HG02623 (cell line): ENCODE data around the gene EYA2.

Source experiments
- ATAC-seq: cut with Tn5 transposase; IDR thresholded peaks from one replicate; pipeline ENCODE4 v1.9.1; 2021; ENCODE audit warnings: moderate library complexity; ENCODE audit not compliant: unreplicated experiment

EYA2 gene

DNA sequence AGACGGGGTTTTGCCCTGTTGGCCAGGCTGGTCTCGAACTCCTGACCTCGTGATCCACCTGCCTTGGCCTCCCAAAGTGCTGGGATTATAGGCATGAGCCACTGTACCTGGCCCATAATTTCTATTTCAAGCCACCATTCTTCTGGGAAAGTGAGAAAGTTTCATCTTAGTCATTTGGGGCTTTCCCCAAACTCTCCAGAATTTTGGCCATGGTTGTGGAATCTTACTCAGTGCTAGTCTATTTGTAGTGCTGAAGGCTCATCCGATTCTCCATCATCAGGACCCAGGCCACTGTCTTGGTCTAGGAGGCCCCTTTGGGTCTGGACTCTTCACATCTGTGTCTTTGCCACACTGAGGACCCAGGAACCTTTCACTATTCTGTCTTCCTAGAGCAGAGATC is 164.9 kb downstream of the EYA2 start:
- no peak for ATAC-seq

DNA sequence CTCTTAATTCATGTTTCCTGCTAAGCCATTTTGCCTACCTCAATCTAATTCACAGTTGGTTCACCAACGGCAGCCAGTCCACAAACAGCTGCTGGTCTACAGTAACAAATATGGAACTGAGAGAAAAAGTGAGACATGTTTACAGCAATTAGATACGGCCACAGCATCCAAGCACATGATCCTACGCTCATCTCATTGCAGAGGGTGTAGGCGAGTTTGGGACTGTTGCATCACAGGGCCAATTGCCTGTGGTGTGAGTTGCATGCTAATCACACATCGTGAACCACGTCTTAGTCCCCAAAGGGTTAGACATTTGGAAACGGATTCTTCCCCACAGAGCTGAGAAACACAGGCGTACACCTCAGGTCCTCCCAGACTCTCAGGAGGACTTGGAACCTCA is 166.9 kb downstream of the EYA2 start:
- ATAC-seq: no peak

DNA sequence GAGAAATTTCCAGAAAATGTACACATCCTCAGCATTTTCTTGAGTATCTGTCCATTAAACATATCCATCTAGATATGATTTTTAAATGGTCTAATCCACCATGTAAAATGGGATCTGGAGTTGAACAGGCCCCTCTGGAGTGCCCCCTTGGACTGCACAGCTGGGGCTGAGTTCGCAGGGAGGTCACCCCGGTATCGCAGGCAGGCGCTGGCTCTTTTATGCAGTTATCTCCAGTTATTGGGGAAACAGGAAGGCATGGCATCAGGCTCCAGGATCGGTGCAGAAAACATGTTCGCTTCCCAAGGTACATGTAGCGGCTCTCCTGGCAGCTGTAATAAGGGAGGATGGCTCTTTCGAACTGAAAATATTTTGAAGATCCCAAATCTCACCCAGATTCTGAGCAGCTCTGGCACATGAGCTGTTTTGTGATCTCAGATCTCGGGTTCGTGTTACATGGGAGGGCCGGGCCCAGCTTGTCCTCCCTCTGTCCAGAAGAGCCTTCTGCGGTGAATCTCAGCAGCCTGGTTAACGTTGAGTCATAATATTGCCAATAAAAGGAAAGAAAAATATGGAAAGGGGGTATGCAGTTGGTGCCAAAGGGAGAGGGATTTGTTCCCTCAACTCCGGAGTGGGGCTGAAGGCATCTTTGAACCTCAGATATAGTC is 167.7 kb downstream of the EYA2 start:
- ATAC-seq: no peak

DNA sequence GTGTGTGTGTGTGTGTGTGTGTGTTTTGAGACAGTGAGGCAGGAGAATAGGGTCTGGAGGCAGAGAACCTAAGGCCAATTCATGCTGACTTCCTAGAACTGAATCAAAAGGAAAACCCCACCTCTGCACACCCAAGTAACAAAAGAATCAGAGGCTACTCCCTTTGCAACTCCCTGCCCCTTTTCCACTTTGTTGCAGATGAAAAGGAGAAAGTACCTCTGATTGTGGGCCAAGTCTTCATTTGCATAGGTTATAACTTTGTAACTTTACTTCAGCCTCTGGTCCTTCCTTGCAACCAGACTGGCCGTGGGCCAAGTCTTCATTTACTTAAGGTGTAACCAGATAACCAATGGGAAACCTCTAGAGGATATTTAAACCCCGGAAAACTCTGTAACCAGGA is 168.8 kb downstream of the EYA2 start:
- no peak for ATAC-seq

DNA sequence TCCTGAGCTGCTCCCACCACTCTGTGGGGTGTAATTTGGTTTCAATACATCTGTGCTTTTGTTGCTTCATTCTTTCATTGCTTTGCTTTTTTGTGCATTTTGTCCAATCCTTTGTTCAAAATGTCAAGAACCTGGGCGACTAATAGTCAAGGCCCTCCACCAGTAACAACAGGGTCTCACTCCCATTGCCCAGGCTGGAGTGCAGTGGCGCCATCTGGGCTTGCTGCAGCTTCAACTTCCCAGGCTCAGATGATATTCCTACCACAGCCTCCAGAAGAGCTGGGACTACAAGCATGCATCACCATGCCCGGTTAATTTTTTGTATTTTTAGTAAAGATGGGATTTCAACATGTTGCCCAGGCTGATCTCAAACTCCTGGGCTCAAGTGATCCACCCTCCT is 169.2 kb downstream of the EYA2 start:
- no peak for ATAC-seq

DNA sequence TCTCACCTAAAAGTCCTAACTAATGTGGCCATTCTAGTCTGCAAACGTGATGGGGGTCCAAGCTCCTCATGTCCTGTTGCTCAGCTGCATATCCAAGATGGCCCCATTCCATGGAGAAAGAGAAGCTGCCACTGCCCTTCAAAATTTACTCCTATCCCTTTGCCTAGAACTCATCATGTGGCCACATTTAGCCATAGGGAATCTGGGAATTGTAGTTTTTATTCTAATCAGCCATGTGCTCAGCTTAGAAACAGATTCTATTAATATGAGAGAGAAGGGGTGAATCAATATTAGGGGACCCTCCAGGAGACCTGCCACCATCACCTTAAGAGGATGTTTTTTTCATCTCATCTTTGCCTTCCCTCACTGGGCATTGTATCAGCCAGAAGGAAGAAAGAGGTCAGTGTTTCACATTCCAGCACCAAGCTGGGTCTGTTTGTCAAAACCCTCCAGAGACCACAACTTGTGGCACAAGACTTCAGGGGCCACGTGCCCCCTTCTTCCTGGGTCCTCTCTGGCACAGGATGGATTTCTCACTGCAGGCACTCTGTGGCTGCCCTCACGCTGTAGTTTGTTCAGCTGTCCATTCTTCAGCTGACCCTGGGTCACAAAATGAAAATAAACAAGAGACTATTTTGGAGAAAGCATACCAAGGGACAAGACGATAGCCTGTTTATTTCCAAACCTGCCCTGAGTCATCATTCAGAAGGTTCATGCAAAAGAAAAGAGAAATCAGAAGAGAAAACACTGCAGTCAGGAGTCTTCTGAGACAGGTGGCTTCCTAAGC is 172.0 kb downstream of the EYA2 start:
- no peak for ATAC-seq

DNA sequence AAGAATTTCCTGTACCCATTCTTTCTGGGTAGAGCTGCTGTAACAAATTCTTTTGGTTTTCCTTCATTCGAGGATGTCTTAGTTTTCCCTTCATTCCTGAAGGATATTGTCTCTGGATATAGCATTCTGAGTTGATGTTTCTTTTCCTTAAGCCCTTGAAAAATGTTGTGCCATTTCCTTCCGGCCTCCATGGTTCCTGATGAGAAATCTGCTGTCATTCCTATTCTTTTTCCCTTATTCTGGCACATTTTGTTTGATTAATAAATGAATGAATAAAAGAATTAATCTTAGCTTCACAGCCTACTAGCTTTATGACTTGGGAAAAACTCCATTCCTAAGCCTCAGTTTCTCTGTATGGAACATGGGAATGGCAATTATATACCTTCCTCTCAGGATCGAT is 173.1 kb downstream of the EYA2 start:
- ATAC-seq: no peak

DNA sequence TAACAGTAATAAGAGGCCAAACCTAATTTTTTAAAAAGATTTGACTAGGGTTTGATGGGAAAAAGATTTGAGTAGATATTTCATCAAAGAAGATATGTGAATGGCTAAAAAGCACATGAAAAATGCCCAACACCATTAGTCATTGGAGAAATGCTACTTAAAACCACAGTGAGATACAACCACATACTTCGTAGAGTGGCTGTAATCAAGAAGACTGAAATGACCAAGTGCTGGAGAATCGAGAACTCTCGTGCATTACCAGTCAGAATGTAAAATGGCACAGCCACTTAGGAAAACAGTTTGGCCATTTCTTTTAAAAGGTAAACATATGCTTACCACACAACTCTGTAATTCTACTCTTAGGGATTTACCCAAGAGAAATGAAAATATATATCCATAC is 175.5 kb downstream of the EYA2 start:
- ATAC-seq: no peak

DNA sequence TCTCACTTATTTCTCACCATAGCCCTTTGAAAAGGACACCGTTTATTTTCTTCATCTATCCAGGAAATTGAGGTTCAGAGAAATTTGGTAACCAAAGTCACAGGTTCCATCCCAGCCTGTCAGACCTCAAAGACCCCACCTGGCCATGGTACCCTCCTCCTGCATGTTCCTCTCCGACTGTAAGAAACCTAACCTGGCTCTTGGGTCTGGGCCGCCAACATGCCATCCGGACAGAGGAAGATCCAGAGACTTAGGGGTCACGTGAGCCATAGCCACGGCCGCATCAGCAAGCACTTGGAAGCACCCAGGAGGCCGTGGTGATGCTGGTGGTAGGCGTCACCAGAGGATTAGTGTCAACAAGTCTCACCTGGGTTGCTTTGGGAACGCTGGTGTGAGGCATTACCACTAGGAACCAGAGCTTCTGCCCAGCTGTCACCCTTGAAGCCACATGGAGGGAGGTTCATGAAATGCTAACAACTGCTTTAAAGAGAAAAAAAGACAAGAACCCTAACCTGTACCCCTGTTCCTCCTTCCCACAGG is 177.1 kb downstream of the EYA2 start:
- no peak for ATAC-seq

DNA sequence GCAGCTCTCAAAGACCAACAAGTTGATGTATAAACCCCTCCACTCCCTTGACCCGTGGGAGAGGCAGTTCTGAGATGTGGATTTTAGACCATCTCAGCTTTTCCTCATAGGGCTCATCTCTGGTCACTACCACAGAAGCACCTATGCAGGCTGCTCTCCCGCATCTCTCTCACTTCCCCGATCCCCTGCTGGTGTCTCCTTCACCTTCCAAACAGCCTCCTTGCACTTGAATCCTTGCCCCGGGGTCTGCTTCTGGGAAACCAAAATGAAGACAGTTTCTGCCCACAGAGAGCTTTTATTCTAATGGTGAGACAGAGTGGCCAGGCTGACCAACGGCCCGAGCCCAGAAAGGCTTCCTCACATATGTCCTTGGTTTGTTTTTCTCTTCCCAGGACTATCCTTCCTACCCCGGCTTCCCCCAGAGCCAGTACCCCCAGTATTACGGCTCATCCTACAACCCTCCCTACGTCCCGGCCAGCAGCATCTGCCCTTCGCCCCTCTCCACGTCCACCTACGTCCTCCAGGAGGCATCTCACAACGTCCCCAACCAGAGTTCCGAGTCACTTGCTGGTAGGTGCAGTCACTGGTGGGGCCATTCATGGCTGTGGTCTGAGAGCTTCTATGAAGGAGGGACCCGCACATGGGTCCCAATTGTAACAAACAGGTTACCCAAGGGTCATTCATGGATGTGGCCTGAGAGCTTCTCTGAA is 179.3 kb downstream of the EYA2 start:
- ATAC-seq: no peak

DNA sequence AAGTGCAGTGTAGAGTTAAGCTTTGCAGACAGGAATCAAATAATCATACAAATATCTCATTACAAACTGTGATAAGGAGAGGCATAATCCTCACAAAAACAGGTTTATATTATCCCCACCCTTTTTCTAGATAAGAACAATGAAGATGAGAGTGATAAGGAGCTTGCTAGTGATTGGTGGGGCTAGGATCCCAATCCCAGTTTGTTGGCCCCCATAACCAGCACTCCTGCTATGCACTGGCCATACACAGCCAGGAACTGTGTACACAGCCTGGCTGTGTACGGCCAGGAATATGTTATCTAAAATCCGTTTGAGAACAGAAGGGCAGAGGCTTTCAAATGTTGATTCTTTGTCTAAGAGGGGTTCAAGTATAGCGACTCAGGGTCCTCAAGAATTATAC is 180.6 kb downstream of the EYA2 start:
- ATAC-seq: no peak

DNA sequence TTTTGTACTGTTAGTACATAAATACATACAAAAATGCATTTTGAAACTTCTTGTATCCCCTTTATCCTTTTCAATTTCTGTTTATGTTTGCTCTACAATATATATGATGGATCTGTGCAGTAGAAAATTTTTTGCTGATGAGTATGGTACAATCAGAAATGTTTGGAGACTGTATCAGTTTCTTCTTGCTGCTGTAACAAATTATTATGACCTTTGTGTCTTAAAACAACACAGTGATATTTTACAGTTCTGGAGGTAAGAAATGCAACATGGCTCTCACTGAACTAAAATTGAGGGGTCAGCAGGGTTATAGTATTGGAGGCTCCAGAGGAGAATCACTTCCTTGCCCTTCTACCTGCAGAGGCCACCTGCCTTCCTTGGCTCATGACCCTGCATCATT is 184.4 kb downstream of the EYA2 start:
- ATAC-seq: no peak

DNA sequence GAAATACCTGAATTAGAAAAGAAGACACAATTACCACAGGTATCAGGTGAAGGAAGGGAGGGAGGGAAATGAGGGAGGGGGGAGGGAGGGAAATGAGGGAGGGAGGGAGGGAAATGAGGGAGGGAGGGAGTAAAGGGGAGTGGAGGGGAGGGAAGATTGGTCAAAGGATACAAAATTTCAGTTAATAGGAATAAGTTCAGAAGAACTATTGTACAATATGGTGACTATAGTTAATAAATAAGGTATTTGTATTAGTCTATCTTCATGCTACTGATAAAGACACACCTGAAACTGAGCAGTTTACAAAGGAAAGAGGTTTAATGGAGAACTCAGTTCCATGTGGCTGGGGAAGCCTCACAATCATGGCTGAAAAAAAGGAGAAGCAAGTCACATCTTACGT is 185.7 kb downstream of the EYA2 start:
- no peak for ATAC-seq

DNA sequence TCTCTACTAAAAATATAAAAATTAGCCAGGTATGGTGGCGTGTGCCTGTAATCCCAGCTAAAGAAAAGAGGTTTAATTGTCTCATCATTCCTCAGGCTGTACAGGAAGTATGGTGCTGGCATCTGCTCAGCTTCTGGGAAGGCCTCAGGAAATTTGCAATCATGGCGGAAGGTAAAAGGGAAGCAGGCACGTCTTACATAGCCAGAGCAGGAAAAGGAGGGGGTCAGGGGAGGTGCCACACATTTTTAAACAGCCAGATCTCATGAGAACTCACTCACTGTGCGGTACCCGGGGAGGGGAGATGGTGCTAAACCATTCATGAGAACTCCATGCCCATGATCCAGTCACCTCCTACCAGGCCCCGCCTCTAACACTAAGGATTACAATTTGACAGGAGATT is 191.7 kb downstream of the EYA2 start:
- ATAC-seq: no peak

DNA sequence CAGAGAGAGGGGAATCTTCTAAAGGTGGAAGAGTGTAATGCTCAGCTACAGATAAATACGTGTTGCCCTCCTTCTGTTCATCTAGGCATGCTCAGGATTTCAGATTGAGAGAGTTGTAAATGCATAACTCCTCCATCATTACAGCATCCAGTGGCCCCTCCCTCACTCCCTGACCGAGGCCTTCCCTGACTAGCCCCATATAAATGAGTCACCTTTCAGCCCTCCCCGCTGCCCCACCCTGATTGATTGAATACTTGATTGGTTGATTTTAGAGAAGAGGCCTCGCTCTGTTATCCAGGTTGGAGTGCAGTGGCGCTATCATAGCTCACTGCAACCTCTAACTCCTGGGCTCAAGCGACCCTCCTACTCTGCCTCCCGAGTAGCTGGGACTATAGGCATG is 193.7 kb downstream of the EYA2 start:
- no peak for ATAC-seq

DNA sequence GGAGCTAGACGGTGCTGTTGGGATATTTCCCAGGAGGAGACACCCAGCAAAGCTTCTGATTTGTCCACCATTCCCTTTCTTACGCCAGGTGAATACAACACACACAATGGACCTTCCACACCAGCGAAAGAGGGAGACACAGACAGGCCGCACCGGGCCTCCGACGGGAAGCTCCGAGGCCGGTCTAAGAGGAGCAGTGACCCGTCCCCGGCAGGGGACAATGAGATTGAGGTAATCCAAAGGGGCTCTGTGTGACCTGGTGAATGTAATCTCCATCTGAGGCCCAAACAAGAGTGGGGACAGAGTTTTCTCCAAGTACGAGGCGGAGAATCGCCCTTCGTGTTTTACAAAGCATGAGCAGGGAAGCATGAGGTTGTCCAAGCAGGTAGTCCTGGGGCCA is 194.5 kb downstream of the EYA2 start:
- ATAC-seq: no peak

DNA sequence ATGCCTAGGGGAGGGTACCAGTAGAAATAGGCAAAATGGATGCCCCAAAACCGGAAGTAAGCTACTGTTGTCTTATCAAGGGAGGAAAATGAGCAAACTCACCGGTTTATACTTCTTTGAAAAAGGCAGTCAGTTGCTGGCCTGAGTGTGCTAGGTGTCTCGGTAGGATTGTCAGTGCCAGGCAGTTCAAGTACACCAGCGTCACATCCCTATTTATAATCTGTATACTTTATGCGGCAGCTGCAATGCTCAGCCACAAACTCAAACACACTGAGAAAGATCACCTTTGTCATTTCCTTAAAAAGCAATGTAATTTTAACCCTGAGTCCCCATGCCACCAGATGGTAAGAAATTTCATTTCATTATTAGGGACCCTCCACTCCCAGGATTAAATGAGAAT is 196.2 kb downstream of the EYA2 start:
- no peak for ATAC-seq

DNA sequence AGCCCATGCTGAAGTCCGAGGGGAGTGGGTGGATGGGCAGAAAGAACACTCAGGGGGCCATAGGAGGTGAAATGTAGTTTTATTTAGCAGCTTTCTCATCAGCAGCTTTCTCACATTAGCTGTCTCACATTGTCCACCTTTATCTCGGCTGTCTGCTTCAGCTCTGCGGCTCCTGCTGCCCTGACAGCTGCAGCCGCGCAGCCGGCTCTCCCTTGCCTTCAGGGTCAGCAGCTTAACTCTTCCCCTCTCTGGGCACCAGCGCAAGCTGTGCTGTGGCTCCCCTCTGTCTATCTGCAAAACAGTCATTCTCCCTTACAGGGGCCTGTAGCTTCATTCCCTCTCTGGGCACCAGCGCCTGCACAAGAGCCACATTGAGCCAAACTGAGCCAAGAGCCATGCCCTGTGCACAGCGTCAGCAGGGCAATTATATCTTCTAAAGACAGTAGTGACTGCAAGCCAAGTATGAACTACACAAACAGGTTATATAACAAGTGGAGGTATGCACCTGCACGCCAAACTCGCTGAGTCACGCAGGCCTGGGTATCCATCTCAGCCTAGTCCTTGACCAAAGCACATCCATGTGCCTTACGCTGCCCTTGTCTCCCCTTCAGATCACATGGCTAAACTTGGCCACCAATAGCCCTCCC is 198.8 kb downstream of the EYA2 start:
- ATAC-seq: no peak

DNA sequence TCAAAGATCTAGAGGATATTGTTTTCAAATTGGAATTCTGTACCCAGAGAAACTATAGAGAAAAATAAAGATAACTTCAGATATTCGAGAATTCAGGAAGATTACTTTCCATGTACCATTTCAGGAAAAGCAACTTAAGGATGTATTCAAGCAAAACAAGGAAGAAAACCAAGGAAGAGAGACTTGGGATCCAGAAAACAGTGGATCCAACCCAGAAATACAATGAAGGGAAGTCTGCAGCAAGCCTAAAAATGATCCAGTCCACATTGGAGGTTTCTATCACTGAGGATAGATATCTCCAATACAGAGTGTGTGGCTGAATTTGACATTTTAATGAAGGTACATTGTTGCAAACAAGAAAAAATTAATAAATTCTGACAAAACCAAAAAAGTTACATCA is 201.0 kb downstream of the EYA2 start:
- no peak for ATAC-seq

DNA sequence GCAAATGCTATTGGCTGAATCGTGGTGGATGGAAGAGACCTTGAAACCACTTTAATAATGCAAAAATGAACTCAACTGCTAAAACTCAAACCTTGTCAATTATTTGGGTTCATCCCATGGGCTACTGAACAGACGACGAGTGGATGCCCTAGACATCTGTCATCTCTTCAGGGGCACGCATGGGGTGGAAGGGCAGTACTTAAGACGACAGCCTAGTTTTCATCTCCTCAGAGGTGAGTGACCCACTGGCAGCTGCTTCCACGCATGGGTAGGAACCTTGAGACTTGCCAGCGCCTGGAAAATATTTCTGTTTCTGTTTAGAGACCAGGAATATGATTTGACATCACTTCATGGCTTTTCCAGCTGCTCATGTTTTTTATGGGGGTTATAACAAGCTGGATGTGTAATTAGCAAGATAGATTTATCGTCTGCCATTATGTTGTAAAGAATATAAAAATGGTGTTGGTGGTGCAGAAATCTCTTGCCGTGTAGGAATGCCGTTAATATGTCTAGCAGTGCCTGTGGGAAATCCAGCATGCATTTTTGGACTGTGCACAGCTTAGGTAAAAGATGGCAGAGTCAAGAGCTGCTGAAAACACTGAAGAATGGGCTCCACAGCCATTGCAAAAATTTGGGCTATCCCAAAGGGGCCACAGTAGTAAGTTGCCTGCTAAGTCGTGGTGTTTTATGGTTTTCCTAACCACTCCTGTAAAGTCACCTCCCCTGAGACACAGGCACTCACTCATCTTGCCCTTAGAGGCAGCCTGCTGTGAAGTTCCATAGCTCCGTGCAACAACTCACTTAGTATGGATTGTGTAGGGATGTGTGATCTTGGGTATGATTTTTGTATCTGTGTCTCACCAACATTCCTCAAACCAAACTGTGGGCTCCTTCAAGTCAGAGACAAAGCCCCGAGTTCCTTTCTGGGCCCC is 203.3 kb downstream of the EYA2 start:
- no peak for ATAC-seq
